ENCODE data around the gene DEXI.

- TF ChIP-seq CTCF (IDR thresholded peaks at IDR 0.05; ENCODE audit: low read depth, low read length, poor library complexity, severe bottlenecking) (no peak), EZH2phosphoT487 (IDR thresholded peaks at IDR 0.05; ENCODE audit: borderline replicate concordance, low read length) (no peak)
These were observed 3.0 kb upstream of the DEXI start for GRCh38 chr16:10945065-10945787.
